ENCODE data around the gene CD200R1L. TPM values are rescaled to one million over a fixed set of nuclear protein-coding genes. Genes with fewer than 3 reads are reported as not detected.

The CD200R1L gene
- total and polyA plus RNA-seq, 2 of the 4 experiments (the other 2 are of a cell fraction): not detected

GRCh38 chr3:112810561-112810960 lies 36.1 kb downstream of the CD200R1L start:
- no peak overlapping the region; the same call in 1 of the 2 replicates for H3K4me2 ChIP-seq (ENCODE audit: low read depth, low read length)
- H2BK20ac ChIP-seq (ENCODE audit: low read depth, low read length): no peak overlapping the region
- POLR2A ChIA-PET (ENCODE audit: unreplicated experiment): no interaction called here
- peaks cover under 1% of the 10 kb centered on the region; the same call in 1 of the 2 replicates for H3K9me3 ChIP-seq (ENCODE audit: control insufficient read depth, insufficient read depth, low read length)
- H3K18ac ChIP-seq (ENCODE audit: low read depth, low read length): peak overlapping the region; percentile 65
- no peak overlapping the region for H2BK5ac ChIP-seq (ENCODE audit: low read depth, low read length, poor library complexity, severe bottlenecking)
- intact Hi-C loops (cut with micrococcal nuclease): loop anchor here (5.0 kb wide), 1 partner anchor 182 kb away; the partner anchor contains the start of gene GTPBP8
- H3K56ac ChIP-seq (ENCODE audit: extremely low read depth, insufficient read depth, low read length): no peak overlapping the region
- no peak overlapping the region; the same call in 1 of the 2 replicates for H3K14ac ChIP-seq (replicated peaks; ENCODE audit: low read depth, low read length)
- no peak overlapping the region for H3K4ac ChIP-seq (ENCODE audit: low read depth, low read length)
- H3K27ac ChIP-seq (ENCODE audit: insufficient read depth, low read length): peak overlapping the region; percentile 78; the same call in 1 of the 2 replicates
- WGBS, 2 experiments (ENCODE audit: extremely low coverage in 2 of 2, insufficient read length in 1 of 2): no CpG with 5 or more reads among the region's 3 CpGs
- in situ Hi-C loops (cut with MboI; ENCODE audit: low sequenced_read_pairs): loop anchor here (5.0 to 10.0 kb wide), 2 partner anchors 168 to 236 kb away; partner anchors contain the start of gene CCDC80
- peak overlapping the region in 1 of 2 experiments; percentile 11; a peak in 1 of 4 replicates for H4K8ac ChIP-seq (ENCODE audit: low read depth in 2 of 2, low read length in 2 of 2)
- no peaks in the 10 kb centered on the region for H3K79me1 ChIP-seq (ENCODE audit: low read depth in 1 of 2, low read length in 2 of 2)
- BruUV-seq (replicated peaks): no TSS peak
- H3K23ac ChIP-seq (ENCODE audit: low read depth, low read length): no peak overlapping the region
- DNase-seq (no peak), ATAC-seq (ENCODE audit: low read depth) (no peak)
- H3K9ac ChIP-seq (ENCODE audit: low read depth, low read length): no peak overlapping the region
- H2BK15ac ChIP-seq (ENCODE audit: low read depth, low read length): no peak overlapping the region; the same call in 2 of the 3 replicates
- no peak overlapping the region for H2AK5ac ChIP-seq (ENCODE audit: low read depth, low read length)
- dilution Hi-C loops (cut with HindIII; ENCODE audit: low sequenced_read_pairs, unreplicated experiment): no loop called here
- H4K91ac ChIP-seq (ENCODE audit: insufficient read depth, low read depth, low read length): no peak overlapping the region; the same call in 1 of the 2 replicates
- no peak overlapping the region for H2BK120ac ChIP-seq (ENCODE audit: low read depth, low read length)
- CTCF ChIA-PET: interaction anchor here (2.7 kb wide), 1 partner anchor 76 kb away, joined by 8 read pairs; no protein-coding TSS in a partner anchor
- H2AK9ac ChIP-seq (replicated peaks; ENCODE audit: low read depth, low read length, poor library complexity): no peak overlapping the region
- H3K36me3 ChIP-seq (ENCODE audit: control insufficient read depth, insufficient read depth, low read length): no peaks in the 10 kb centered on the region
- H3K9me1 ChIP-seq (ENCODE audit: insufficient read depth, low read length): peaks cover 12% of the 10 kb centered on the region
- no peak overlapping the region for H2AFZ ChIP-seq (replicated peaks; ENCODE audit: low read length, poor library complexity)
- no peaks in the 10 kb centered on the region for H3K27me3 ChIP-seq (ENCODE audit: control insufficient read depth, insufficient read depth, low read length)
- H4K5ac ChIP-seq (ENCODE audit: low read depth, low read length): no peak overlapping the region
- H3K4me1 ChIP-seq (ENCODE audit: control insufficient read depth, insufficient read depth, low read length): peaks cover 17% of the 10 kb centered on the region
- TF ChIP-seq USF2 (IDR thresholded peaks at IDR 0.05; ENCODE audit: low read depth, low read length) (no peak), CHD1 (IDR thresholded peaks at IDR 0.05; ENCODE audit: low read depth, low read length) (no peak), BHLHE40 (IDR thresholded peaks at IDR 0.05; ENCODE audit: low read depth, low read length) (no peak), RFX5 (IDR thresholded peaks at IDR 0.05; ENCODE audit: low read depth, low read length) (no peak), CTCF (conservative IDR thresholded peaks at IDR 0.05; ENCODE audit: low read depth, low read length) (no peak), RAD21 (IDR thresholded peaks at IDR 0.05; ENCODE audit: low read length) (no peak), SMC3 (IDR thresholded peaks at IDR 0.05; ENCODE audit: low read depth, low read length) (no peak), MAZ (IDR thresholded peaks at IDR 0.05; ENCODE audit: borderline replicate concordance, low read depth, low read length) (no peak), RCOR1 (IDR thresholded peaks at IDR 0.05; ENCODE audit: insufficient replicate concordance, low read length) (no peak), ELK1 (IDR thresholded peaks at IDR 0.05; ENCODE audit: borderline replicate concordance, low read depth, low read length) (no peak), POLR2A (IDR thresholded peaks at IDR 0.05; ENCODE audit: low read depth, low read length) (no peak)
- no peaks in the 10 kb centered on the region for H4K20me1 ChIP-seq (ENCODE audit: insufficient read depth, low read length)
- H3K4me3 ChIP-seq (ENCODE audit: insufficient read depth, low read depth, low read length): no peak overlapping the region
